HFF-Myc (cell line): ENCODE results near the gene ACER2.
"Not testable (repeated sequence)": the region's sequence is repeated elsewhere in the genome, so short reads cannot be mapped to it uniquely, and the experiment has no call there.

Experiments used
- DNase-seq: peaks from one replicate; pipeline ENCODE4 v3.0.0-alpha.2; 2011; ENCODE audit warnings: low read depth; ENCODE audit errors: extremely low read depth
- H3K4me3 ChIP-seq: replicated peaks from 2 replicates; pipeline ENCODE4 v1.5.1; 2011; ENCODE audit warnings: low read depth, mild to moderate bottlenecking, control low read depth, low read length
- CTCF ChIP-seq: IDR thresholded peaks from 2 replicates; pipeline ENCODE4 v1.5.1; 2012; ENCODE audit warnings: mild to moderate bottlenecking, low read depth, low read length, control low read depth; ENCODE audit errors: missing control alignments

Gene ACER2

GRCh38 chr9:19405771-19406170 lies 3.0 kb upstream of the ACER2 start:
- no peak for TF ChIP-seq CTCF
- H3K4me3 ChIP-seq = no peak overlapping the region
- no peak for DNase-seq

GRCh38 chr9:19408316-19408692 lies 505 bp upstream of the ACER2 start:
- peak overlapping the region; percentile 75 for H3K4me3 ChIP-seq
- DNase-seq = no peak
- no peak for TF ChIP-seq CTCF

GRCh38 chr9:19409401-19410194 lies 789 bp downstream of the ACER2 start:
- peak overlapping the region; percentile 75 for H3K4me3 ChIP-seq
- no peak for DNase-seq
- TF ChIP-seq CTCF = no peak

- no peak for DNase-seq
- H3K4me3 ChIP-seq = peak overlapping the region; percentile 75
- no peak for TF ChIP-seq CTCF
These were observed 1.3 kb downstream of the ACER2 start for GRCh38 chr9:19410195-19410503.

- no peak for DNase-seq
- H3K4me3 ChIP-seq = no peak overlapping the region
- TF ChIP-seq CTCF = no peak
These were observed 1.8 kb downstream of the ACER2 start for GRCh38 chr9:19410594-19410993.

- TF ChIP-seq CTCF = no peak
- H3K4me3 ChIP-seq = no peak overlapping the region
- DNase-seq = no peak
These were observed 2.5 kb downstream of the ACER2 start for GRCh38 chr9:19411316-19411715.

- DNase-seq, H3K4me3 ChIP-seq: not testable (repeated sequence)
These were observed 4.6 kb downstream of the ACER2 start for GRCh38 chr9:19413456-19413855.
